MM.1S (cell line): Measurements from ENCODE around the gene LEMD3.
A peak's percentile ranks its signal among the peaks of the same experiment; 100 is the strongest.

ENCODE experiments used
- DNase-seq: peaks from one replicate; pipeline ENCODE4 v3.0.0-alpha.2; 2015
- H2AFZ ChIP-seq: fragments of 300-600 bp; sonication (generic); 2 replicates; pipeline ENCODE4 v1.6.0; 2016; ENCODE audit warnings: antibody characterized with exemption, low read length
- H3F3A ChIP-seq: fragments of 300-600 bp; sonication (generic); 2 replicates; pipeline ENCODE4 v1.6.1; 2016; ENCODE audit warnings: mild to moderate bottlenecking, antibody characterized with exemption, low read length, moderate library complexity, mixed read lengths; ENCODE audit not compliant: insufficient read depth
- H3K27ac ChIP-seq: fragments of 300-600 bp; sonication (generic); 2 replicates; pipeline ENCODE4 v1.5.1; 2016; ENCODE audit warnings: mild to moderate bottlenecking, low read length
- H3K27me3 ChIP-seq: fragments of 300-600 bp; sonication (generic); replicated peaks from 2 replicates; pipeline ENCODE4 v1.6.0; 2016; ENCODE audit warnings: low read length; ENCODE audit not compliant: insufficient read depth
- H3K36me3 ChIP-seq: fragments of 300-600 bp; sonication (generic); replicated peaks from 2 replicates; pipeline ENCODE4 v1.6.1; 2016; ENCODE audit warnings: mild to moderate bottlenecking, low read length, mixed read lengths; ENCODE audit not compliant: insufficient read depth
- H3K4me1 ChIP-seq: fragments of 300-600 bp; sonication (generic); 2 replicates; pipeline ENCODE4 v1.6.1; 2016; ENCODE audit warnings: low read length, mixed read lengths
- H3K4me2 ChIP-seq: fragments of 300-600 bp; sonication (generic); 2 replicates; pipeline ENCODE4 v1.6.0; 2016; ENCODE audit warnings: low read depth, low read length
- H3K4me3 ChIP-seq: fragments of 300-600 bp; sonication (generic); 2 replicates; pipeline ENCODE4 v1.5.1; 2016; ENCODE audit warnings: low read length, mixed read lengths
- H3K79me2 ChIP-seq: fragments of 300-600 bp; sonication (generic); 2 replicates; pipeline ENCODE4 v1.6.1; 2016; ENCODE audit warnings: mixed run types, low read length, mixed read lengths
- H3K9ac ChIP-seq: fragments of 300-600 bp; sonication (generic); 2 replicates; pipeline ENCODE4 v1.6.1; 2016; ENCODE audit warnings: low read length, mixed read lengths
- H3K9me2 ChIP-seq: fragments of 300-600 bp; sonication (generic); replicated peaks from 2 replicates; pipeline ENCODE4 v1.6.1; 2016; ENCODE audit warnings: mild to moderate bottlenecking, low read length, mixed read lengths; ENCODE audit not compliant: insufficient read depth
- H3K9me3 ChIP-seq: fragments of 300-600 bp; sonication (generic); replicated peaks from 2 replicates; pipeline ENCODE4 v1.6.1; 2016; ENCODE audit warnings: mild to moderate bottlenecking, low read length, mixed read lengths; ENCODE audit not compliant: insufficient read depth
- H4K20me1 ChIP-seq: fragments of 300-600 bp; sonication (generic); 2 replicates; pipeline ENCODE4 v1.6.1; 2016; ENCODE audit warnings: mild to moderate bottlenecking, low read length, moderate library complexity, mixed read lengths; ENCODE audit not compliant: insufficient read depth
- CTCF ChIP-seq: fragments of 300-600 bp; sonication (generic); IDR thresholded peaks from 2 replicates; pipeline ENCODE4 v1.5.1; 2016; ENCODE audit warnings: antibody characterized with exemption, low read length, mixed read lengths
- EZH2 ChIP-seq: fragments of 300-600 bp; sonication (generic); optimal IDR thresholded peaks from 2 replicates; pipeline ENCODE3; 2017; ENCODE audit warnings: low read depth, mild to moderate bottlenecking, antibody characterized with exemption, low read length, mixed read lengths
- EZH2phosphoT487 ChIP-seq: fragments of 300-600 bp; sonication (generic); IDR thresholded peaks from 2 replicates; pipeline ENCODE4 v1.6.1; 2018; ENCODE audit warnings: antibody characterized with exemption, low read length

The LEMD3 gene

DNA sequence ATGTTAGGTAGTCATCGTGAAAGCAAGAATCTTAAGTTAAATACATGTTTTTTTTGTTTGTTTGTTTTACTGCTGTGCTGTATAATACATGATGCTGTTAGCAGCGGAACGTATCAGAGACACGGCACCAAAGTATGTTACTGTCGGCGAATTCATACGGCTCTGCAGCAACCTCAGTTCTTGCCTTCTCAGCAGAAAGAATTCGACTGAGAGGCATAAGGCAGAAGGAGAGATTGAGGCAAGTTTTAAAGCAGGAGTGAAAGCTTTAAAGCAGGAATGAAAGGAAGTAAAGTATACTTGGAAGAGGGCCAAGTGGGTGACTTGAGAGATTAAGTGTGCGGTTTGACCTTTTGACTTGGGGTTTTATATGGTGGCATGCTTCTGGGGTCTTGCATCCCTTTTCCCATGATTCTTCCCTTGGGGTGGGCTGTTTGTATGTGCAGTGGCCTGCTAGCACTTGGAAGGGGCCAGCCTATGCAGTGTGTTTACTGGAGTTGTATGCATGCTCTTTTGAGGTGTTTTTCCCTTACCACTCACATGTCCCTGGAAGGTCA is 23.7 kb downstream of the LEMD3 start:
- no peaks in the 10 kb centered on the region for H3K27me3 ChIP-seq
- peaks cover 20% of the 10 kb centered on the region for H3F3A ChIP-seq
- H3K9ac ChIP-seq = no peak overlapping the region
- DNase-seq = no peak
- no peak overlapping the region for H3K27ac ChIP-seq
- H3K4me2 ChIP-seq = no peak overlapping the region
- H3K79me2 ChIP-seq = peaks cover 98% of the 10 kb centered on the region
- H2AFZ ChIP-seq = no peak overlapping the region
- H3K36me3 ChIP-seq = no peaks in the 10 kb centered on the region
- TF ChIP-seq EZH2 (no peak), CTCF (no peak), EZH2phosphoT487 (no peak)
- H3K4me1 ChIP-seq = peaks cover 52% of the 10 kb centered on the region
- H4K20me1 ChIP-seq = peaks cover 21% of the 10 kb centered on the region
- H3K9me3 ChIP-seq = no peaks in the 10 kb centered on the region
- no peak overlapping the region for H3K4me3 ChIP-seq
- H3K9me2 ChIP-seq = no peaks in the 10 kb centered on the region

- Histone ChIP-seq H3K79me2 (peaks cover 97% of the 10 kb centered on the region), H3K4me2 (peak overlapping the region; percentile 4; the same call in 1 of the 2 replicates)
These were observed 25.6 kb downstream of the LEMD3 start for GRCh38 chr12:65194949-65195348.

DNA sequence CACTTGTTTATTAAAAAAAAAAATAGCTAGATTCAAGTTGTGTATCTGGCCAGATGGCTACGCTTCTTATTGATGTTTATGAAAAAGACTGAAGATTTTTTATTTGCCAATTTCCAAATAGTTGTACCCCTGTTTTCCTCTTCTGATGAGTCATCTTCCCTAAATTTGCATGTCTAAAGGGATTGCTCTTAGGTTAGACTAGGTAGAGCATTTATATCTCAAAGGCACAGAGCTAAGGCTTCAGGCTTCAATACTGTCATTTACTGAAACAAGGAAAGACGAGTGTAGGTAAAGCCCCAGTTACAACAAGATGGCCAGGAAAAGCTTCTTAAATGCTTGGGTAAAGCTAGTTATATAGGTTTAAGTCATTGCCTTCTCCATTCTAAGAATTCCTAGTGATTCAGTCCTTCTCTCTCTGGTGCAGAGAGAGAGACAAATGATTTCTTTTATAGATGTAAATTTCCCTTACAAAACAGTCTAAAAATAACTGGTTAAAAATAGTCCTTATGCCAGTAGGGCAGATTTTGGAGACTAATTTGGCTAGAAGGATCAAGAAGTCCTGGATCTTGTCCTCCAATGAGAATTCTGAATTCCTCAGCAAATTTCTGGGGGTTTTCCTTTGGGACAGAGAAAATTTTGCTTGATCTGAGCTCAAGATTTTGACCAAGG is 26.1 kb downstream of the LEMD3 start:
- no peak for DNase-seq
- Histone ChIP-seq H3K27ac (no peak overlapping the region), H2AFZ (no peak overlapping the region), H3K4me1 (peaks cover 31% of the 10 kb centered on the region), H3K9me2 (no peaks in the 10 kb centered on the region), H3F3A (peaks cover 6% of the 10 kb centered on the region; the same call in 1 of the 2 replicates), H3K27me3 (no peaks in the 10 kb centered on the region), H3K36me3 (no peaks in the 10 kb centered on the region), H3K79me2 (peaks cover 97% of the 10 kb centered on the region), H3K9ac (no peak overlapping the region), H3K9me3 (no peaks in the 10 kb centered on the region), H3K4me3 (no peak overlapping the region), H3K4me2 (peak overlapping the region; percentile 4; the same call in 1 of the 2 replicates), H4K20me1 (0 out of 2 replicates have a peak, but pooled peaks cover 6% of the 10 kb centered on the region)
- TF ChIP-seq EZH2 (no peak), EZH2phosphoT487 (no peak), CTCF (no peak)

More at GRCh38 chr12:65194949-65195348, 25.6 kb downstream of the LEMD3 start:
- no peaks in the 10 kb centered on the region for H3K36me3 ChIP-seq
- no peak overlapping the region for H3K27ac ChIP-seq
- DNase-seq = no peak
- peaks cover 6% of the 10 kb centered on the region; the same call in 1 of the 2 replicates for H3F3A ChIP-seq
- H3K27me3 ChIP-seq = no peaks in the 10 kb centered on the region
- H4K20me1 ChIP-seq = peaks cover 12% of the 10 kb centered on the region
- H2AFZ ChIP-seq = no peak overlapping the region
- H3K9ac ChIP-seq = no peak overlapping the region
- H3K9me3 ChIP-seq = no peaks in the 10 kb centered on the region
- H3K4me1 ChIP-seq = peaks cover 34% of the 10 kb centered on the region
- no peak overlapping the region for H3K4me3 ChIP-seq
- TF ChIP-seq CTCF (no peak), EZH2 (no peak), EZH2phosphoT487 (no peak)
- no peaks in the 10 kb centered on the region for H3K9me2 ChIP-seq
